Measurements from ENCODE around the gene CAPN7.

CAPN7 gene

DNA sequence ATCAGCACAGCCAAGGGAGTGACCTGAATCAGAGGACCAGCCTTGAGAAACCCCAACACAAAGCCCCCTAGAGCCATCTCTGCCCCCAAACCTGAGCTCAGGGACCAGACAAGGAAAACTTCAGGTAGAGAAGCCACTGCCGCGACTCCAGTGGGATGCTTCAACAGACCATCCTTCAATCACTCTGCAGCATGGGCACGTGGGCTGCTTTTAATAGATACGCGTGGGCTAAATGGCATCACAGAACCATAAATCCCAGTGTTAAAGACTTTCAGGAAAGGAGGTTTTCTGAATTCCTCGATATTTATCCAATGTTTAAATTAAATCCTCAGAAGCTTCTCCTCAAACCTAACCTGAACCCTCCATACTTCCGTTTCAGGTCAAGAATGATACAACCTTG is 95.7 kb downstream of the CAPN7 start:
- no peak for DNase-seq
